H1 (cell line): Measurements from ENCODE around the gene MYBPC3. TPM values are rescaled to one million over a fixed set of nuclear protein-coding genes. Genes with fewer than 3 reads are reported as not detected.

Source experiments
- CTCF ChIA-PET: fragments of 300-600 bp; sonication (Branson Sonifier 250); formaldehyde crosslinking; loops from one replicate; lab custom pipeline; 2021; ENCODE audit not compliant: partially characterized antibody; lab: Charles Lee
- POLR2A ChIA-PET: fragments of 300-600 bp; sonication (Branson Sonifier 250); formaldehyde crosslinking; loops from one replicate; lab custom pipeline; 2021; ENCODE audit warnings: inconsistent platforms; ENCODE audit not compliant: partially characterized antibody; lab: Charles Lee
- DNase-seq, 2 experiments: peaks; one replicate each; pipeline versions ENCODE4 v3.0.0 to v3.0.0-alpha.2; 2010 to 2022; ENCODE audit warnings: low spot score in 2 of 2, low read depth in 1 of 2, mixed read lengths in 1 of 2
- FAIRE-seq: peaks from 2 replicates; lab custom pipeline; 2011; peaks lifted over from hg19 to GRCh38; lab: Jason Lieb, UNC
- H2AFZ ChIP-seq: 2 replicates; pipeline ENCODE4 v1.8.1; 2012; ENCODE audit warnings: low read length, inconsistent platforms
- H2AK5ac ChIP-seq: 2 replicates; pipeline ENCODE4 v1.6.1; 2013; ENCODE audit warnings: low read depth, low read length
- H2BK120ac ChIP-seq: replicated peaks from 2 replicates; pipeline ENCODE3; 2013; ENCODE audit warnings: low read depth, low read length, inconsistent platforms
- H2BK12ac ChIP-seq: 2 replicates; pipeline ENCODE4 v1.6.1; 2013; ENCODE audit warnings: low read depth, low read length
- H2BK15ac ChIP-seq: 2 replicates; pipeline ENCODE4 v1.6.1; 2013; ENCODE audit warnings: low read length
- H2BK20ac ChIP-seq: 2 replicates; pipeline ENCODE4 v1.6.1; 2013; ENCODE audit warnings: low read length
- H2BK5ac ChIP-seq: 2 replicates; pipeline ENCODE4 v1.6.1; 2013; ENCODE audit warnings: low read depth, low read length
- H3K14ac ChIP-seq: 2 replicates; pipeline ENCODE4 v1.6.1; 2013; ENCODE audit warnings: inconsistent platforms; ENCODE audit not compliant: insufficient read length
- H3K18ac ChIP-seq: 2 replicates; pipeline ENCODE4 v1.6.1; 2013; ENCODE audit warnings: low read length; ENCODE audit errors: extremely low read depth
- H3K23ac ChIP-seq: 2 replicates; pipeline ENCODE4 v1.6.1; 2013; ENCODE audit warnings: inconsistent platforms; ENCODE audit not compliant: insufficient read length
- H3K23me2 ChIP-seq: 2 replicates; pipeline ENCODE4 v1.6.1; 2013; ENCODE audit warnings: low read depth, low read length
- H3K27ac ChIP-seq: 2 replicates; pipeline ENCODE4 v1.6.1; 2011; ENCODE audit warnings: low read depth, low read length, inconsistent platforms
- H3K27me3 ChIP-seq, 4 experiments: replicated peaks in 1 of 4; 1 replicate in 1 of 4; 2 replicates in 3 of 4; pipeline versions ENCODE4 v1.6.1 to v1.8.1; 2011 to 2013; ENCODE audit warnings: low read length in 3 of 4, mild to moderate bottlenecking in 3 of 4, inconsistent platforms in 2 of 4, mixed read lengths in 2 of 4, moderate library complexity in 1 of 4; ENCODE audit not compliant: control insufficient read depth in 3 of 4, insufficient read depth in 3 of 4; ENCODE audit errors: extremely low read depth in 1 of 4
- H3K36me3 ChIP-seq, 4 experiments: 2 replicates each; pipeline versions ENCODE4 v1.6.1 to v1.8.1; 2011 to 2013; ENCODE audit warnings: mild to moderate bottlenecking in 4 of 4, low read length in 3 of 4, moderate library complexity in 2 of 4, control low read depth in 1 of 4, inconsistent platforms in 1 of 4; ENCODE audit not compliant: insufficient read depth in 4 of 4, control insufficient read depth in 2 of 4
- H3K4ac ChIP-seq: replicated peaks from 2 replicates; pipeline ENCODE3; 2013; ENCODE audit warnings: low read length, low read depth, mixed read lengths, inconsistent platforms; ENCODE audit not compliant: insufficient read length
- H3K4me1 ChIP-seq, 4 experiments: replicated peaks in 1 of 4; 1 replicate in 1 of 4; 2 replicates in 3 of 4; pipeline versions ENCODE4 v1.6.1 to v1.8.1; 2011 to 2013; ENCODE audit warnings: low read length in 3 of 4, inconsistent platforms in 2 of 4, mixed read lengths in 1 of 4; ENCODE audit not compliant: insufficient read depth in 4 of 4, control insufficient read depth in 3 of 4
- H3K4me2 ChIP-seq, 2 experiments: 2 replicates each; pipeline versions ENCODE4 v1.6.1 to v1.8.1; 2011 to 2013; ENCODE audit warnings: low read depth in 2 of 2, low read length in 2 of 2, control low read depth in 1 of 2, inconsistent platforms in 1 of 2, mild to moderate bottlenecking in 1 of 2; ENCODE audit not compliant: insufficient read depth in 1 of 2
- H3K4me3 ChIP-seq, 4 experiments: fragments of 200-600, 300-600 bp in 1 of 4; sonication (generic), shearing (Covaris generic), sonication (Bioruptor Twin) in 1 of 4; 2 replicates each; pipeline versions ENCODE4 v1.5.1 to v1.8.1; 2011 to 2016; ENCODE audit warnings: low read length in 4 of 4, low read depth in 3 of 4, control low read depth in 2 of 4, inconsistent platforms in 2 of 4, mild to moderate bottlenecking in 2 of 4, mixed read lengths in 1 of 4, moderate library complexity in 1 of 4; ENCODE audit not compliant: insufficient read depth in 2 of 4; ENCODE audit errors: extremely low read depth in 1 of 4
- H3K56ac ChIP-seq: replicated peaks from 2 replicates; pipeline ENCODE3; 2013; ENCODE audit warnings: low read depth, mild to moderate bottlenecking, mixed read lengths, low read length, inconsistent platforms; ENCODE audit not compliant: insufficient read length
- H3K79me1 ChIP-seq: 2 replicates; pipeline ENCODE4 v1.6.1; 2013; ENCODE audit warnings: low read depth, low read length, control low read depth
- H3K79me2 ChIP-seq, 2 experiments: 2 replicates each; pipeline versions ENCODE4 v1.6.1 to v1.8.1; 2012 to 2013; ENCODE audit warnings: low read length in 2 of 2, mild to moderate bottlenecking in 2 of 2, inconsistent platforms in 1 of 2; ENCODE audit not compliant: insufficient read depth in 2 of 2, control insufficient read depth in 1 of 2
- H3K9ac ChIP-seq, 4 experiments: replicated peaks in 1 of 4; 1 replicate in 1 of 4; 2 replicates in 3 of 4; pipeline versions ENCODE4 v1.6.1 to v1.8.1; 2011 to 2013; ENCODE audit warnings: low read depth in 3 of 4, low read length in 3 of 4, control low read depth in 2 of 4, mild to moderate bottlenecking in 2 of 4, moderate library complexity in 2 of 4, inconsistent platforms in 1 of 4; ENCODE audit errors: extremely low read depth in 1 of 4
- H3K9me3 ChIP-seq, 2 experiments: 2 replicates each; pipeline versions ENCODE4 v1.6.1 to v1.8.1; 2012 to 2013; ENCODE audit warnings: mild to moderate bottlenecking in 2 of 2, moderate library complexity in 2 of 2, control low read depth in 1 of 2, inconsistent platforms in 1 of 2, low read depth in 1 of 2, low read length in 1 of 2, mixed read lengths in 1 of 2; ENCODE audit not compliant: insufficient read depth in 2 of 2
- H4K20me1 ChIP-seq, 2 experiments: replicated peaks in 1 of 2; 2 replicates each; pipeline versions ENCODE3 to v1.8.1; 2011 to 2013; ENCODE audit warnings: inconsistent platforms in 2 of 2, low read length in 2 of 2, mild to moderate bottlenecking in 1 of 2; ENCODE audit not compliant: insufficient read depth in 2 of 2, control insufficient read depth in 1 of 2
- H4K5ac ChIP-seq: 2 replicates; pipeline ENCODE4 v1.6.1; 2013; ENCODE audit warnings: low read length, low read depth, mixed read lengths, inconsistent platforms; ENCODE audit not compliant: insufficient read length
- H4K8ac ChIP-seq: 2 replicates; pipeline ENCODE4 v1.8.0; 2013; ENCODE audit warnings: mild to moderate bottlenecking, moderate library complexity, low read length, inconsistent platforms; ENCODE audit not compliant: insufficient read depth; ENCODE audit errors: extremely low read depth
- H4K91ac ChIP-seq: replicated peaks from 2 replicates; pipeline ENCODE3; 2013; ENCODE audit warnings: low read length, mixed read lengths, inconsistent platforms; ENCODE audit not compliant: insufficient read length
- ATF2 ChIP-seq: IDR thresholded peaks from 2 replicates; pipeline ENCODE4 v1.6.1; 2012; ENCODE audit warnings: low read length, inconsistent platforms
- CBX5 ChIP-seq: fragments of 300-800, 300-1000 bp; sonication (generic); IDR thresholded peaks from 2 replicates; pipeline ENCODE4 v1.7.1; 2016; ENCODE audit warnings: antibody characterized with exemption, low read length, low read depth
- EGR1 ChIP-seq: IDR thresholded peaks from 2 replicates; pipeline ENCODE4 v1.6.1; 2011; ENCODE audit warnings: low read depth, low read length, borderline replicate concordance
- GABPA ChIP-seq: IDR thresholded peaks from 2 replicates; pipeline ENCODE4 v1.6.1; 2011; ENCODE audit warnings: mild to moderate bottlenecking, low read length, moderate library complexity, borderline replicate concordance; ENCODE audit not compliant: insufficient read depth
- MAX ChIP-seq: IDR thresholded peaks from 2 replicates; pipeline ENCODE4 v1.6.1; 2012; ENCODE audit warnings: inconsistent platforms
- NRF1 ChIP-seq: IDR thresholded peaks from 2 replicates; pipeline ENCODE4 v1.6.1; 2011; ENCODE audit warnings: mild to moderate bottlenecking, low read depth, low read length, improper control_type of control experiment
- RBBP5 ChIP-seq: IDR thresholded peaks from 2 replicates; pipeline ENCODE4 v1.7.1; 2012; ENCODE audit warnings: low read depth, mild to moderate bottlenecking, inconsistent platforms, low read length, moderate library complexity, borderline replicate concordance
- SRF ChIP-seq: IDR thresholded peaks from 2 replicates; pipeline ENCODE4 v1.6.1; 2011; ENCODE audit warnings: mild to moderate bottlenecking, low read depth, low read length, moderate library complexity
- TAF7 ChIP-seq: optimal IDR thresholded peaks from 2 replicates; pipeline ENCODE3; 2011; ENCODE audit warnings: low read depth, mild to moderate bottlenecking, inconsistent platforms, low read length, moderate library complexity, borderline replicate concordance
- TEAD4 ChIP-seq: IDR thresholded peaks from 2 replicates; pipeline ENCODE4 v1.6.1; 2012; ENCODE audit warnings: low read depth, low read length, inconsistent platforms, mixed read lengths
- YY1 ChIP-seq: IDR thresholded peaks from 2 replicates; pipeline ENCODE4 v1.6.1; 2011; ENCODE audit warnings: low read depth, mild to moderate bottlenecking, low read length
- ZNF274 ChIP-seq: IDR thresholded peaks from 2 replicates; pipeline ENCODE4 v1.7.0; 2012; ENCODE audit warnings: low read length, borderline replicate concordance; ENCODE audit errors: extremely low read depth
- WGBS, 2 experiments: shearing (Covaris generic) in 1 of 2; methylation state at CpG; one replicate each; pipeline versions ENCODE4 v1.1.6 to v1.1.7; 2013 to 2015; ENCODE audit warnings: low lambda C conversion rate in 2 of 2, mixed read lengths in 2 of 2, inconsistent platforms in 1 of 2, low coverage in 1 of 2, missing lambda C conversion rate in 1 of 2; ENCODE audit not compliant: insufficient replicate concordance in 2 of 2, insufficient coverage in 1 of 2, insufficient read length in 1 of 2; ENCODE audit errors: extremely low coverage in 1 of 2, missing lambda C conversion rate in 1 of 2; 5-methylcytosine and 5-hydroxymethylcytosine counted together
- polyA plus RNA-seq, 7 experiments: library from polyadenylated mRNA; depleted of rRNA in 3 of 7; stranded (reverse) in 5 of 7; unstranded in 2 of 7; fragments of >200 nt in 5 of 7; fragments of 200-250 nt in 2 of 7; gene quantifications; 1 replicate in 5 of 7; 2 replicates in 1 of 7; 4 replicates in 1 of 7; pipeline versions ENCODE4 v1.2.1 to v1.2.3, GENCODE V29; 2011 to 2013; ENCODE audit warnings: missing spikeins in 2 of 7, mixed read lengths in 2 of 7
- total RNA-seq: library from RNA; stranded (reverse); fragmentation: NEBNext Ultra II Directional; extraction: Animal tissue kit (Norgen Biotek cat#: 25700); gene quantifications from 2 replicates; pipeline ENCODE4 v1.2.1, GENCODE V29; 2021

Gene MYBPC3
- total and polyA plus RNA-seq, 2 of the 8 experiments (the other 6 are each of a cell fraction or from before 2014, with no cell fraction given), result 0.05 TPM; not detected in 1

GRCh38 chr11:47327025-47327424 lies 25.5 kb downstream of the MYBPC3 start:
- Histone ChIP-seq H3K56ac (no peak overlapping the region), H4K5ac (no peak overlapping the region), H2AK5ac (no peak overlapping the region), H3K79me1 (no peaks in the 10 kb centered on the region; the same call in 1 of the 2 replicates), H3K36me3 (peaks cover 0 to 18% (median 7%) of the 10 kb centered on the region in 4 experiments; a peak in 5 of 8 replicates), H3K9ac (no peak overlapping the region), H4K91ac (no peak overlapping the region), H3K79me2 (no peaks in the 10 kb centered on the region), H3K23me2 (no peaks in the 10 kb centered on the region), H3K14ac (no peak overlapping the region), H2BK120ac (no peak overlapping the region), H2BK5ac (no peak overlapping the region), H3K4me3 (no peak overlapping the region), H3K4me2 (no peak overlapping the region), H3K23ac (no peak overlapping the region), H2BK12ac (no peak overlapping the region), H2BK15ac (no peak overlapping the region), H3K18ac (no peak overlapping the region), H2AFZ (no peak overlapping the region), H3K4me1 (no peaks in the 10 kb centered on the region), H3K27me3 (no peaks in the 10 kb centered on the region), H4K20me1 (peaks cover 0 to 2% of the 10 kb centered on the region in 2 experiments), H3K4ac (no peak overlapping the region), H2BK20ac (no peak overlapping the region), H3K27ac (no peak overlapping the region), H4K8ac (no peak overlapping the region), H3K9me3 (no peaks in the 10 kb centered on the region)
- POLR2A ChIA-PET, result interaction anchor here (0.7 to 1.0 kb wide), 2 partner anchors 14 to 18 kb away, joined by 3 read pairs; no protein-coding TSS in a partner anchor
- FAIRE-seq, result no peak
- no peak for DNase-seq
- WGBS, 2 experiments, result 93% methylated on average over 12 of the region's 13 CpGs; no CpG with 5 or more reads in 1 of the 2 experiments
- CTCF ChIA-PET, result interaction anchor here (0.7 to 2.0 kb wide), 6 partner anchors 28 to 165 kb away, joined by 3 to 8 read pairs (median 4); no protein-coding TSS in a partner anchor
- no peak for TF ChIP-seq ZNF274
- TF ChIP-seq TAF7, result no peak
- no peak for TF ChIP-seq CBX5
- no peak for TF ChIP-seq TEAD4
- no peak for TF ChIP-seq YY1
- no peak for TF ChIP-seq MAX
- TF ChIP-seq RBBP5, result no peak
- TF ChIP-seq ATF2, result no peak
- no peak for TF ChIP-seq NRF1
- TF ChIP-seq EGR1, result no peak
- TF ChIP-seq GABPA, result no peak
- no peak for TF ChIP-seq SRF
